Activated T-cell treated with anti-CD3 and anti-CD28 coated beads, Interleukin-2, amount 50 U/mL, for 4 hours (primary cell): ENCODE results near the gene DNAJC6. TPM values are rescaled to one million over a fixed set of nuclear protein-coding genes. Genes with fewer than 3 reads are reported as not detected.
"Not testable (repeated sequence)": the region's sequence is repeated elsewhere in the genome, so short reads cannot be mapped to it uniquely, and the experiment has no call there.

ENCODE experiments used
- ATAC-seq, 2 donors: fragments of 200-7000 bp; cut with Tn5 transposase; one replicate each; pipeline ENCODE4 v1.10.0; 2021
- DNase-seq: peaks from one replicate; pipeline ENCODE4 v3.0.0-alpha.2; 2020
- H3K27me3 Mint-ChIP-seq: one replicate; pipeline ENCODE4 v1.8.0; 2021; ENCODE audit warnings: low read depth, mixed read lengths
- H3K36me3 Mint-ChIP-seq: one replicate; pipeline ENCODE4 v1.8.0; 2022; ENCODE audit warnings: mixed read lengths; ENCODE audit not compliant: insufficient read depth
- H3K4me1 Mint-ChIP-seq: one replicate; pipeline ENCODE4 v1.8.0; 2021; ENCODE audit warnings: low read depth, mixed read lengths
- H3K4me3 Mint-ChIP-seq: one replicate; pipeline ENCODE4 v1.8.0; 2021; ENCODE audit warnings: mild to moderate bottlenecking, moderate library complexity, mixed read lengths
- H3K9me3 Mint-ChIP-seq: one replicate; pipeline ENCODE4 v1.8.0; 2021; ENCODE audit warnings: mixed read lengths
- total RNA-seq, 3 donors: library from RNA; stranded (reverse); gene quantifications; one replicate each; pipeline ENCODE4 v1.2.1, GENCODE V29; 2021

The DNAJC6 gene
- total RNA-seq, 3 donors from 2014 or later, result 1.3 to 2.5 (median 2.1) TPM

DNA sequence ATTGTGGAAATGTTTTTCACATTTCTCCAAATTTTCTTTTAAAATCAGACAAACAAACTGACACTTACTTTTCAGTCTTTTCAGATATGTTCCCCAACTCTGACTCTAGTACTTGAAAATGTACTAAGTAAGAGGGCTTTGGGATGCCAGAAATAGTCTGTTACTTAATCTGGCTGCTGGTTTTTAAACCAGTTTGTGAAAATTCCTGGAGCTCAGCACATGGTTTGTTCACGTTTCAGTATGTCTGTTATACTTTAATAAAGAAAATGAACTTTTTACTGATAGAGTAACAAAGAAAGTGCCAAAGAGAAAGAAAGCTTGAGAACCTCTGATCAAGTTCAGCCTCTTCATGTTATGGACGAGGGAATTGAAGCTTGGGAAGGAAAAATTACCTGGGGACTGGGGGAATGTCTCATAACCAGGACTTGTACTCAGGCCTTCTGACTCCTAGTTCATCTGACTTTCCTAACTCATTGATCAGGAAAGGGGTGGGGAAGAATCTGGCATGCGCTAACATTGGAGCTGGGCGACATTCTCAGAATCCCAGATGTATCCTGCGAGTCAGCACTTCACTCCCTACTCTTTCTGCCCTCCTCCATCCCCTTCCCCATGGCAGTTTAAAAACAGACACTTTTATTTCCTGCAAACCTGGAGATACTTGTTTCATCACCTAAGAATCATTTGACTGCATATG lies 30.8 kb upstream of the DNAJC6 start:
- H3K27me3 Mint-ChIP-seq, result peaks cover 19% of the 10 kb centered on the region
- H3K4me1 Mint-ChIP-seq, result no peaks in the 10 kb centered on the region
- ATAC-seq, result no peak
- no peaks in the 10 kb centered on the region for H3K9me3 Mint-ChIP-seq
- DNase-seq, result no peak
- H3K4me3 Mint-ChIP-seq, result no peak overlapping the region
- no peaks in the 10 kb centered on the region for H3K36me3 Mint-ChIP-seq

- H3K4me1 Mint-ChIP-seq, result no peaks in the 10 kb centered on the region
- H3K4me3 Mint-ChIP-seq, result no peak overlapping the region
- H3K9me3 Mint-ChIP-seq, result no peaks in the 10 kb centered on the region
- no peaks in the 10 kb centered on the region for H3K36me3 Mint-ChIP-seq
- no peak for DNase-seq
- H3K27me3 Mint-ChIP-seq, result peaks cover 19% of the 10 kb centered on the region
- ATAC-seq, result no peak
Measured at GRCh38 chr1:65279070-65279779, 30.1 kb upstream of the DNAJC6 start.

DNA sequence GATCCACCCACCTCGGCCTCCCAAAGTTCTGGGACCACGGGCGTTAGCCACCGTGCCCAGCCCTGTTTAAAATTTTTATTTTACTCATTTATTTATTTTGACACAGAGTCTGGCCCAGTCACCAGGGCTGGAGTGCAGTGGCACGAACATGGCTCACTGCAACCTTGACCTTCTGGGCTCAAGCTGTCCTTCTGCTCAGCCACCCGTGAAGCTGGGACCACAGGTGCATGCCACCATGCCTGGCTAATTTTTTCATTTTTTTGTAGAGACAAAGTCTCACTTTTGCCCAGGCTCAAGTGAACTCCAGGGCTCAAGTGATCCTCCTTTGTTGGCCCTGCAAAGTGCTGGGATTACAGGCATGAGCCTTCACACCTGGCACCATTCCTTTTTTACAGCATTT lies 27.5 kb upstream of the DNAJC6 start:
- H3K27me3 Mint-ChIP-seq, result peaks cover 9% of the 10 kb centered on the region
- ATAC-seq (no peak), DNase-seq (no peak)
- no peaks in the 10 kb centered on the region for H3K9me3 Mint-ChIP-seq
- H3K4me3 Mint-ChIP-seq, result no peak overlapping the region
- no peaks in the 10 kb centered on the region for H3K36me3 Mint-ChIP-seq
- no peaks in the 10 kb centered on the region for H3K4me1 Mint-ChIP-seq

DNA sequence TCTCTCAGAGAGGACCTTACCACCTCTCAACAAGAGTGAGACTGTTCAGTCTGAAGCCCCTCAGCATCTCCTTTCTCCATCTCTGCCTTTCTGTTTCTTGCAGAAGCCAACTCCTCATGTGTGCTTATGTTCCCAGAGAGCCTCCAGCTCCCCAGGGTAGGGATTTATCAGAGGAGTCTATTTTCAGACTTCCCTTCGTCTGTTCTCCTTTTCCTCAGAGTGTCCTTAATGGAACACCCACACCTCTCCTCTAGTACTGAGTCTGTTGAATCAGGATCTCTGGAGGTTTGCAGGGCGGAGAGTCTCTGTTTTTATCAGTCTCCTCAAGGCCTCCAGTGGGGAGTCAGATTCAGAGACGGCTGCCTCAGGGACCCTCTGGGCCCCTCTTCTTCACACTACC lies 25.1 kb upstream of the DNAJC6 start:
- no peak for DNase-seq
- ATAC-seq, result no peak
- Mint-ChIP-seq H3K4me3 (no peak overlapping the region), H3K4me1 (no peaks in the 10 kb centered on the region), H3K9me3 (no peaks in the 10 kb centered on the region), H3K36me3 (no peaks in the 10 kb centered on the region), H3K27me3 (peaks cover 5% of the 10 kb centered on the region)

GRCh38 chr1:65289449-65289848 lies 19.9 kb upstream of the DNAJC6 start:
- Mint-ChIP-seq H3K4me1 (no peaks in the 10 kb centered on the region), H3K4me3 (no peak overlapping the region), H3K9me3 (no peaks in the 10 kb centered on the region), H3K27me3 (no peaks in the 10 kb centered on the region), H3K36me3 (no peaks in the 10 kb centered on the region)
- ATAC-seq (no peak), DNase-seq (no peak)

GRCh38 chr1:65291818-65292217 lies 17.5 kb upstream of the DNAJC6 start:
- H3K4me3 Mint-ChIP-seq, ATAC-seq, H3K4me1 Mint-ChIP-seq, H3K9me3 Mint-ChIP-seq, H3K36me3 Mint-ChIP-seq, H3K27me3 Mint-ChIP-seq, DNase-seq: not testable (repeated sequence)

DNA sequence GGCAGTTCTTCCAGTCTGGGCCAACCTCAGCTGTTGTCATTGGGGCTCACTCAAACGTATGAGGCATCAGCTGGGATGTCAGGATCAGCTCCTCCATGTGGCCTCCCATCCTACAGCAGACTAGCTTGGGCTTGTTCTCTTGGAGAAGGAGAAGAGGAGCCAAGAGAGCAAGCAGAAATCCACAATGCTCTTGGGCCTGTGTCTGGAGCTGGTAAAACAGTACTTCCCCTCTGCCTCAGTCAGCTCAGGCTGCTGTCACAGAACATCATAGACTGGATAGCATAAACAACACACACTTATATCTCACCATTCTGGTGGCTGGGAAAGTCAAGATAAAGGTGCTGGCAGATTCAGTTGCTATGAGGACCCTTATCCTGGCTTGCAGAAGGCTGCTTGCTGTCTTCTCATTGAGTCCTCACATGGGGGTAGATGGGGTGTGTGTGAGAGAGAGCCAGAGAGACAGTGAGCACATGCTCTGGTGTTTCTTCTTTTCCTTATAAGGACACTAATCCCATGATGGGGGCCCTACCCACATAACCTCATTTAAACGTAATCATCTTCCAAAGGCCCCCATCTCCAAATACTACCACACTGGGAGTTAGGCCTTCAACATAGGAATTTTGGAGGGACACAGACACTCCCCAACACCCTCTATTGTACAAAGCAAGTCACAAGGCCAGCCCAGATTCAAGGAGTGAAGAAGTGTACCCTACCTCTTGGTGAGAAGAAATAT lies 16.3 kb upstream of the DNAJC6 start:
- DNase-seq (no peak), ATAC-seq (no peak)
- no peaks in the 10 kb centered on the region for H3K27me3 Mint-ChIP-seq
- H3K36me3 Mint-ChIP-seq, result no peaks in the 10 kb centered on the region
- H3K4me3 Mint-ChIP-seq, result no peak overlapping the region
- no peaks in the 10 kb centered on the region for H3K9me3 Mint-ChIP-seq
- no peaks in the 10 kb centered on the region for H3K4me1 Mint-ChIP-seq

- H3K9me3 Mint-ChIP-seq, result no peaks in the 10 kb centered on the region
- H3K36me3 Mint-ChIP-seq, result no peaks in the 10 kb centered on the region
Measured at GRCh38 chr1:65297706-65298105, 11.6 kb upstream of the DNAJC6 start.

DNA sequence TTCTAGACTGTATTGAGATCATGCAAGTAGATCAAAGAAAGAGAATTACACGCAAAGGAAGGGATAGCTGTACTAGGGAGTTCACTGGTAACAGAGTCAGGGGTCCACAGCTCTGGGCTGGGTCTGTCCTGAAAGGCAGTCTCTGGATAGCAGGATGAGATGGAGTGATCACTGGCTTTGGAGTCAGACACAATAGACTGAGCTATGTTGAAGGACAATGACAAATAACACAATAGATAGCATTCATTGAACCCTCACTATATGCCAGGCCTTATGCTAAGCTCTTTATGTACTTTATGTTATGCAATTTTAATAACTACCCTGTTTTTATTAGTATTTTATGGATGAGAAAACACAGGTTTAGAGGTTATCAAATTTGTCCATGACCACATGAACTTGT lies 10.0 kb upstream of the DNAJC6 start:
- no peak overlapping the region for H3K4me3 Mint-ChIP-seq
- no peaks in the 10 kb centered on the region for H3K4me1 Mint-ChIP-seq
- H3K36me3 Mint-ChIP-seq, result no peaks in the 10 kb centered on the region
- no peaks in the 10 kb centered on the region for H3K27me3 Mint-ChIP-seq
- DNase-seq (no peak), ATAC-seq (no peak)
- H3K9me3 Mint-ChIP-seq, result no peaks in the 10 kb centered on the region

More at GRCh38 chr1:65297706-65298105, 11.6 kb upstream of the DNAJC6 start:
- Mint-ChIP-seq H3K4me3 (no peak overlapping the region), H3K27me3 (no peaks in the 10 kb centered on the region), H3K4me1 (no peaks in the 10 kb centered on the region)
- ATAC-seq (no peak), DNase-seq (no peak)

DNA sequence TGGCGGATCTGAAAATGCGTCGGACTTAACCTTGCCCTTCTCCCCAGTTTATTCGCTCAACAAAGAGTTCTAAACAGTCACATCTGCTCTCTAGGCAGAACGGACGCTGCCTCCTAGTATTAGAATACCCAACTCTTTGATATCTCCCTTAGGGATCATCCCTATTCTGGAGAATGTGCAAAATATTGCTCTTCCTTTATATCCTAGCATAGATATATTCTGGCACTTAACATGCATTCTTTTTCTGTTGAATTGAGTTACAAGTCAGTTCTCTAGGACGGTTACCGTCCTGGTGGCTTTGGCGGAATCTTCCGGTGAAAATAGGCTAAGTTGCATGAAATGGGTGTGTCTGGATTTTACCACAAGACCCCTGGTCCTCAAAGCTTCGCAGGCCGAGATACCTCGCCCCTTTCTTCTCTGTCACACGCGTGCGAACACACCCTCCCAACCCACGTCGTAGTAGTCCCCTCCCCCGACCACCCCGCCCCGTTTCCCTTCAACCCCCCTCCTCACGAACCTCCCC lies 501 bp upstream of the DNAJC6 start:
- peaks cover 50% of the 10 kb centered on the region for H3K27me3 Mint-ChIP-seq
- no peaks in the 10 kb centered on the region for H3K36me3 Mint-ChIP-seq

GRCh38 chr1:65310078-65310587 lies 790 bp downstream of the DNAJC6 start:
- no peak for ATAC-seq

More for the DNA sequence above, 501 bp upstream of the DNAJC6 start:
- peaks cover 8% of the 10 kb centered on the region for H3K4me1 Mint-ChIP-seq
- no peak for ATAC-seq
- H3K4me3 Mint-ChIP-seq, result no peak overlapping the region
- H3K9me3 Mint-ChIP-seq, result peaks cover 3% of the 10 kb centered on the region
- DNase-seq, result no peak

DNA sequence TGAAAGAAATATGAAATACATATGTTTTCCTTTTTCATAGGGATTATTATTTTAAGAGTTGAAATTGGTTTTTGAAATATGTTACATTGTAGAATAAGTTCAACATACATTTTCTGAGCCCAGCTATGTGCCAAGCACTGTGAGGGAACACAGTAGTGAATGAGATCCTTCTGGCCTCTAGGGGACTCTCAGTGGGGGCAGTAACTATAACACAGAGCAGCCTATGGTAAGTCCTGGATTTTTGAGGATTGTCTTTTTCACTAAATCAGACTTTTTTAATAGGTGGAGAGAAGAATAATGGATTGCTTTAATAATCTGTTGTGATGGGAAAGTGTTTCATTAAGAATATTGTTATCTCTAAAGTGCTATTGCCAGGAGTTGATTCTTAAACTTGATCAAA lies 2.4 kb downstream of the DNAJC6 start:
- H3K27me3 Mint-ChIP-seq, result peaks cover 43% of the 10 kb centered on the region
- H3K36me3 Mint-ChIP-seq, result no peaks in the 10 kb centered on the region
- no peak overlapping the region for H3K4me3 Mint-ChIP-seq
- ATAC-seq, result no peak
- H3K4me1 Mint-ChIP-seq, result peaks cover 8% of the 10 kb centered on the region
- peaks cover 3% of the 10 kb centered on the region for H3K9me3 Mint-ChIP-seq
- no peak for DNase-seq

More at GRCh38 chr1:65310078-65310587, 790 bp downstream of the DNAJC6 start:
- H3K36me3 Mint-ChIP-seq, result no peaks in the 10 kb centered on the region
- H3K4me3 Mint-ChIP-seq, result no peak overlapping the region
- peaks cover 50% of the 10 kb centered on the region for H3K27me3 Mint-ChIP-seq
- DNase-seq, result no peak
- peaks cover 3% of the 10 kb centered on the region for H3K9me3 Mint-ChIP-seq
- peaks cover 8% of the 10 kb centered on the region for H3K4me1 Mint-ChIP-seq

DNA sequence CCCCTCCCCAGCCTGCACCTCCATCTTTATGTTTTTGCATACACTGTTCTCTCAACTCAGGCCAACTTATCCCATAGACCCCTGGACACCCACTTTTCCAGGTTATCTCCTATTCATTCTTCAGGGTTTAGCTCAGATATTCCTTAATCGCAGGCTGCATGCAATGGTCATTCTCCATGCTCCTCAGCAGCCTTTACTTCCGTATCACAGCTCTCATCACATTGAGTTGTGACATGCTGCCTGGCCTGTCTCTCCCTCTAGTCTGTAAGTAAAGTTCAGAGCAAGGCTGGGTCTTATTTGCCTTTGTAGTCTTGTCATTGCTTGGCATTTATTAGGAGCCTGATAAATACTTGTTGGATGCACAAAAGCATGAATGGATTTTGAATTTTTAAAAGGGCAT lies 6.9 kb downstream of the DNAJC6 start:
- no peak overlapping the region for H3K4me3 Mint-ChIP-seq
- peaks cover 16% of the 10 kb centered on the region for H3K27me3 Mint-ChIP-seq
- H3K36me3 Mint-ChIP-seq, result peaks cover 2% of the 10 kb centered on the region
- no peaks in the 10 kb centered on the region for H3K4me1 Mint-ChIP-seq
- ATAC-seq (no peak), DNase-seq (no peak)
- peaks cover 11% of the 10 kb centered on the region for H3K9me3 Mint-ChIP-seq

- DNase-seq (no peak), ATAC-seq (no peak)
- Mint-ChIP-seq H3K4me1 (no peaks in the 10 kb centered on the region), H3K4me3 (no peak overlapping the region), H3K9me3 (peaks cover 12% of the 10 kb centered on the region), H3K27me3 (peaks cover 2% of the 10 kb centered on the region), H3K36me3 (peaks cover 2% of the 10 kb centered on the region)
Measured at GRCh38 chr1:65317866-65318653, 8.7 kb downstream of the DNAJC6 start.
